Nephron (organoid): ENCODE data around the gene GANC.
"Not testable (repeated sequence)": the region's sequence is repeated elsewhere in the genome, so short reads cannot be mapped to it uniquely, and the experiment has no call there.

Experiments used
- H3K27ac Mint-ChIP-seq, 3 experiments: 2 replicates each; pipeline ENCODE4 v1.8.0; 2020; ENCODE audit warnings: mixed read lengths in 3 of 3, mild to moderate bottlenecking in 2 of 3, moderate library complexity in 1 of 3
- H3K27me3 Mint-ChIP-seq: 2 replicates; pipeline ENCODE4 v1.8.0; 2021; ENCODE audit warnings: low read depth, mild to moderate bottlenecking, moderate library complexity, mixed read lengths
- H3K36me3 Mint-ChIP-seq: 2 replicates; pipeline ENCODE4 v1.8.0; 2020; ENCODE audit warnings: low read depth, mixed read lengths
- H3K4me1 Mint-ChIP-seq: 2 replicates; pipeline ENCODE4 v1.8.0; 2020; ENCODE audit warnings: mixed read lengths
- H3K4me3 Mint-ChIP-seq, 3 experiments: 2 replicates each; pipeline ENCODE4 v1.8.0; 2020; ENCODE audit warnings: mild to moderate bottlenecking in 3 of 3, mixed read lengths in 3 of 3, moderate library complexity in 2 of 3
- H3K9me3 Mint-ChIP-seq: 2 replicates; pipeline ENCODE4 v1.8.0; 2020; ENCODE audit warnings: mixed read lengths
- CTCF ChIP-seq, 3 experiments: fragments of 200-600 bp; sonication (generic); IDR thresholded peaks; one replicate each; pipeline ENCODE4 v1.5.0; 2021; ENCODE audit warnings: antibody characterized with exemption in 3 of 3; ENCODE audit not compliant: unreplicated experiment in 3 of 3

The GANC gene

GRCh38 chr15:42306681-42307080 lies 33.7 kb downstream of the GANC start:
- Mint-ChIP-seq H3K4me1 (no peaks in the 10 kb centered on the region), H3K27me3 (no peaks in the 10 kb centered on the region), H3K27ac (no peak overlapping the region), H3K9me3 (peaks cover 24% of the 10 kb centered on the region), H3K36me3 (peaks cover 26% of the 10 kb centered on the region), H3K4me3 (no peak overlapping the region)
- no peak for TF ChIP-seq CTCF (IDR thresholded peaks at IDR 0.05; ENCODE audit: unreplicated experiment in 3 of 3)

GRCh38 chr15:42313463-42313862 lies 40.5 kb downstream of the GANC start:
- H3K36me3 Mint-ChIP-seq = peaks cover 24% of the 10 kb centered on the region
- no peaks in the 10 kb centered on the region for H3K4me1 Mint-ChIP-seq
- H3K27ac Mint-ChIP-seq = no peak overlapping the region
- no peaks in the 10 kb centered on the region for H3K9me3 Mint-ChIP-seq
- peaks cover 3% of the 10 kb centered on the region for H3K27me3 Mint-ChIP-seq
- no peak overlapping the region for H3K4me3 Mint-ChIP-seq
- no peak for TF ChIP-seq CTCF (IDR thresholded peaks at IDR 0.05; ENCODE audit: unreplicated experiment in 3 of 3)

GRCh38 chr15:42314818-42315217 lies 41.8 kb downstream of the GANC start:
- Mint-ChIP-seq H3K36me3 (peaks cover 23% of the 10 kb centered on the region), H3K9me3 (no peaks in the 10 kb centered on the region), H3K27me3 (peaks cover 3% of the 10 kb centered on the region), H3K4me3 (no peak overlapping the region), H3K27ac (no peak overlapping the region), H3K4me1 (no peaks in the 10 kb centered on the region)
- no peak for TF ChIP-seq CTCF (IDR thresholded peaks at IDR 0.05; ENCODE audit: unreplicated experiment in 3 of 3)

GRCh38 chr15:42315521-42315920 lies 42.5 kb downstream of the GANC start:
- H3K27me3 Mint-ChIP-seq = peaks cover 3% of the 10 kb centered on the region
- H3K9me3 Mint-ChIP-seq = no peaks in the 10 kb centered on the region
- no peak overlapping the region for H3K4me3 Mint-ChIP-seq
- H3K4me1 Mint-ChIP-seq = no peaks in the 10 kb centered on the region
- peaks cover 16% of the 10 kb centered on the region for H3K36me3 Mint-ChIP-seq
- no peak for TF ChIP-seq CTCF (IDR thresholded peaks at IDR 0.05; ENCODE audit: unreplicated experiment in 3 of 3)
- no peak overlapping the region for H3K27ac Mint-ChIP-seq

GRCh38 chr15:42316282-42316805 lies 43.3 kb downstream of the GANC start:
- H3K9me3 Mint-ChIP-seq, H3K27me3 Mint-ChIP-seq, H3K36me3 Mint-ChIP-seq, H3K4me3 Mint-ChIP-seq, H3K27ac Mint-ChIP-seq, H3K4me1 Mint-ChIP-seq: not testable (repeated sequence)

GRCh38 chr15:42319206-42319605 lies 46.2 kb downstream of the GANC start:
- Mint-ChIP-seq H3K27ac (no peak overlapping the region), H3K4me3 (no peak overlapping the region), H3K36me3 (peaks cover 4% of the 10 kb centered on the region), H3K9me3 (no peaks in the 10 kb centered on the region), H3K4me1 (peaks cover 9% of the 10 kb centered on the region), H3K27me3 (no peaks in the 10 kb centered on the region)
- no peak for TF ChIP-seq CTCF (IDR thresholded peaks at IDR 0.05; ENCODE audit: unreplicated experiment in 3 of 3)
